ENCODE measurements around the gene GGA3. TPM values are rescaled to one million over a fixed set of nuclear protein-coding genes. Genes with fewer than 3 reads are reported as not detected.

GGA3 gene
- total RNA-seq, 1 experiment from 2014 or later = 94.4 TPM

DNA sequence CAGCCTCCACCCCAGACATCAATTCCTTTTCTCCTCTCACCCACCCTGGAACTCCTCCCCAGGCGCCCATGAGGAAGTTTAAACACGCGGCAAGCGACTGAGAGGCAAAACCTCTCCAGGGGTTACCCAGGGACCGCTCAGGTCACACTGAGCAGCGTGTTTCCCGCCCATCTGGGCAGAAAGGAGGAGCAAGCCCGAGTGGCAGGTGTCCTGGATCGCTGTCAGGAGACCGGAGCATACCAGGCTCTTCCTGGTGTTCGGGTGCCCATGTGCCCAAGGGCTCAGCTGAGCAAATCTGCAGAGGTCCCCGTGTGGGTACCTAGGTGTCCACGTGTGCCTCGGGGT lies 27.3 kb upstream of the GGA3 start:
- ChIA-PET POLR2A (interaction anchor here (0.5 to 2.0 kb wide), 15 partner anchors 18 to 491 kb away, joined by 3 to 44 read pairs (median 7); partner anchors contain the start of genes FDXR, GGA3, GRB2 and MIF4GD), CTCF (interaction anchor here (0.6 to 3.3 kb wide), 22 partner anchors 11 to 236 kb away, joined by 3 to 91 read pairs (median 5); partner anchors contain the start of genes GGA3, GRB2, LLGL2 and MIF4GD)
- Mint-ChIP-seq H3K4me3 (ENCODE audit: unreplicated experiment) (peak overlapping the region; percentile 97), H3K27me3 (ENCODE audit: insufficient read depth, unreplicated experiment) (no peaks in the 10 kb centered on the region), H3K9me3 (ENCODE audit: unreplicated experiment) (no peaks in the 10 kb centered on the region), H3K36me3 (ENCODE audit: insufficient read depth, unreplicated experiment) (peaks cover 16% of the 10 kb centered on the region), H3K4me1 (ENCODE audit: low read depth, unreplicated experiment) (peaks cover 7% of the 10 kb centered on the region), H3K27ac (ENCODE audit: unreplicated experiment) (peak overlapping the region; percentile 96)
- no peaks in the 10 kb centered on the region for H3K27me3 ChIP-seq (replicated peaks; ENCODE audit: control insufficient read depth, insufficient read depth, low read length)
- no peaks in the 10 kb centered on the region for H3K9me3 ChIP-seq
- intact Hi-C loops (cut with micrococcal nuclease; ENCODE audit: unreplicated experiment) = loop anchor here (1.0 to 2.0 kb wide), 7 partner anchors 18 to 168 kb away; partner anchors contain the start of genes GGA3, GRB2, MIF4GD and MRPS7
- DNase-seq = peak; percentile 73 to 75
- TF ChIP-seq, protein P1, sequence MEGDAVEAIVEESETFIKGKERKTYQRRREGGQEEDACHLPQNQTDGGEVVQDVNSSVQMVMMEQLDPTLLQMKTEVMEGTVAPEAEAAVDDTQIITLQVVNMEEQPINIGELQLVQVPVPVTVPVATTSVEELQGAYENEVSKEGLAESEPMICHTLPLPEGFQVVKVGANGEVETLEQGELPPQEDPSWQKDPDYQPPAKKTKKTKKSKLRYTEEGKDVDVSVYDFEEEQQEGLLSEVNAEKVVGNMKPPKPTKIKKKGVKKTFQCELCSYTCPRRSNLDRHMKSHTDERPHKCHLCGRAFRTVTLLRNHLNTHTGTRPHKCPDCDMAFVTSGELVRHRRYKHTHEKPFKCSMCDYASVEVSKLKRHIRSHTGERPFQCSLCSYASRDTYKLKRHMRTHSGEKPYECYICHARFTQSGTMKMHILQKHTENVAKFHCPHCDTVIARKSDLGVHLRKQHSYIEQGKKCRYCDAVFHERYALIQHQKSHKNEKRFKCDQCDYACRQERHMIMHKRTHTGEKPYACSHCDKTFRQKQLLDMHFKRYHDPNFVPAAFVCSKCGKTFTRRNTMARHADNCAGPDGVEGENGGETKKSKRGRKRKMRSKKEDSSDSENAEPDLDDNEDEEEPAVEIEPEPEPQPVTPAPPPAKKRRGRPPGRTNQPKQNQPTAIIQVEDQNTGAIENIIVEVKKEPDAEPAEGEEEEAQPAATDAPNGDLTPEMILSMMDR (IDR thresholded peaks at IDR 0.05; ENCODE audit: insufficient read depth in 1 of 2, low read depth in 1 of 2, low read length in 1 of 2, severe bottlenecking in 1 of 2, unreplicated experiment in 1 of 2) = no peak
- peaks cover 4% of the 10 kb centered on the region; the same call in 1 of the 2 replicates for H3K36me3 ChIP-seq (ENCODE audit: control insufficient read depth, insufficient read depth, low read length)
- H3K4me3 ChIP-seq (ENCODE audit: low read depth, low read length) = peak overlapping the region; percentile 69
- no TSS peak for BruUV-seq (replicated peaks)
- H3K4me1 ChIP-seq = no peaks in the 10 kb centered on the region; the same call in 1 of the 2 replicates

DNA sequence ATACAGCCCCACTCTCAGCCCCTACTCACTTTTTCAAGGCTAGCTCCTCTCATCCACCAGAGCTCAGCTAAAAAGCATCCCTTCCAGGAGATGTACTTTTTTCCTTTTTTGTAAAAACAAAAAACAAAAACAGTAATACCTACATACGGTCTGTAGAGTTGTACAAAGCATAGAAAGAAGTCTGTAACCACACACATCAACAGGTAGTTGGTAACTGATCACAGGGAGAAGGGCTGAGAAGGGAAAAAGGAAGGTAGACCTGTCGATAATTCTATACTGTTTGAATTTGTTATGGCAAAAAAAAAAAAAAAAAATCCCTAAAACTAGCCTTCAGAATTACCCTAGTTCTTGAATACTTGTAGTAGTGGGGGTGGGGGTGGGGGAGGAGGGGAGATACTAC lies 27.0 kb upstream of the GGA3 start:
- TF ChIP-seq, protein P1 (IDR thresholded peaks at IDR 0.05; ENCODE audit: insufficient read depth in 1 of 2, low read depth in 1 of 2, low read length in 1 of 2, severe bottlenecking in 1 of 2, unreplicated experiment in 1 of 2) = no peak
- Mint-ChIP-seq H3K4me3 (ENCODE audit: unreplicated experiment) (peak overlapping the region; percentile 97), H3K27ac (ENCODE audit: unreplicated experiment) (peak overlapping the region; percentile 96), H3K4me1 (ENCODE audit: low read depth, unreplicated experiment) (peaks cover 7% of the 10 kb centered on the region), H3K9me3 (ENCODE audit: unreplicated experiment) (no peaks in the 10 kb centered on the region), H3K27me3 (ENCODE audit: insufficient read depth, unreplicated experiment) (no peaks in the 10 kb centered on the region), H3K36me3 (ENCODE audit: insufficient read depth, unreplicated experiment) (peaks cover 20% of the 10 kb centered on the region)
- no peaks in the 10 kb centered on the region for H3K9me3 ChIP-seq
- CTCF ChIA-PET = interaction anchor here (1.0 to 3.3 kb wide), 3 partner anchors 18 to 124 kb away, joined by 3 to 91 read pairs (median 6); partner anchors contain the start of gene MIF4GD
- DNase-seq = no peak
- BruUV-seq (replicated peaks) = no TSS peak
- POLR2A ChIA-PET = interaction anchor here (0.9 to 2.0 kb wide), 7 partner anchors 18 to 492 kb away, joined by 3 to 44 read pairs (median 7); partner anchors contain the start of genes FDXR, GRB2 and MIF4GD
- peaks cover 4% of the 10 kb centered on the region for H3K36me3 ChIP-seq (ENCODE audit: control insufficient read depth, insufficient read depth, low read length)
- peak overlapping the region; percentile 69 for H3K4me3 ChIP-seq (ENCODE audit: low read depth, low read length)
- no peaks in the 10 kb centered on the region; the same call in 1 of the 2 replicates for H3K4me1 ChIP-seq
- intact Hi-C loops (cut with micrococcal nuclease; ENCODE audit: unreplicated experiment) = loop anchor here (2.0 kb wide), 4 partner anchors 18 to 94 kb away; partner anchors contain the start of genes GGA3, MIF4GD and MRPS7
- no peaks in the 10 kb centered on the region for H3K27me3 ChIP-seq (replicated peaks; ENCODE audit: control insufficient read depth, insufficient read depth, low read length)

DNA sequence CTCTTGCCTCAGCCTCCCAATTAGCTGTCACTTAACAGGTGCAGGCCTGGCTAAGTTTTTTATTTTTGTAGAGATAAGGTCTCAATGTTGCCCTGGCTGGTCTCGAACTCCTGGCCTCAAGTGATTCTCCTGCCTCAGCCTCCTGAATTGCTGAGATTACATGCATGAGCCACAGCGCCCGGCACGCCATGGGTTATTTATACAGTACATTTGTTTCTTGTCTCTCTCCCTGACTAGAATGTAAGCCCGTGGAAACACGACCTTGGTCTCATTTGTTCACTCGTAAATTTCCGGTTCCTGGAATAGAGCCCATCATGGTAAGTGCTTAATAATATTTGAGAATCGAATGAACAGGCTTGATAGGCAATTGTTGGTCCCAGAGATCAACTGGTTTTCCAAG lies 25.8 kb upstream of the GGA3 start:
- Histone ChIP-seq H3K4me1 (no peaks in the 10 kb centered on the region; the same call in 1 of the 2 replicates), H3K9me3 (no peaks in the 10 kb centered on the region), H3K4me3 (ENCODE audit: low read depth, low read length) (no peak overlapping the region), H3K27me3 (replicated peaks; ENCODE audit: control insufficient read depth, insufficient read depth, low read length) (no peaks in the 10 kb centered on the region), H3K36me3 (ENCODE audit: control insufficient read depth, insufficient read depth, low read length) (peaks cover 4% of the 10 kb centered on the region)
- ChIA-PET CTCF (no interaction called here), POLR2A (no interaction called here)
- H3K36me3 Mint-ChIP-seq (ENCODE audit: insufficient read depth, unreplicated experiment) = peaks cover 28% of the 10 kb centered on the region
- TF ChIP-seq, protein P1 (IDR thresholded peaks at IDR 0.05; ENCODE audit: insufficient read depth in 1 of 2, low read depth in 1 of 2, low read length in 1 of 2, severe bottlenecking in 1 of 2, unreplicated experiment in 1 of 2) = no peak
- BruUV-seq (replicated peaks) = no TSS peak
- no peak for DNase-seq
- H3K4me1 Mint-ChIP-seq (ENCODE audit: low read depth, unreplicated experiment) = peaks cover 7% of the 10 kb centered on the region
- H3K27ac Mint-ChIP-seq (ENCODE audit: unreplicated experiment) = no peak overlapping the region
- no peaks in the 10 kb centered on the region for H3K9me3 Mint-ChIP-seq (ENCODE audit: unreplicated experiment)
- no peak overlapping the region for H3K4me3 Mint-ChIP-seq (ENCODE audit: unreplicated experiment)
- no peaks in the 10 kb centered on the region for H3K27me3 Mint-ChIP-seq (ENCODE audit: insufficient read depth, unreplicated experiment)
- intact Hi-C loops (cut with micrococcal nuclease; ENCODE audit: unreplicated experiment) = no loop called here

All from Caco-2 (cell line).